Stimulated activated CD4-positive, alpha-beta T cell treated with anti-CD3 and anti-CD28 coated beads, Interleukin-1b, Interleukin-23, amount 100 ng/mL, for 1 hour (primary cell): ENCODE measurements around the gene TRPM2.
A peak's percentile ranks its signal among the peaks of the same experiment; 100 is the strongest.

Experiments
- DNase-seq, 2 donors: peaks; one replicate each; pipeline ENCODE4 v3.0.0-alpha.2; 2020; ENCODE audit warnings: low read depth in 2 of 2

TRPM2 gene

DNA sequence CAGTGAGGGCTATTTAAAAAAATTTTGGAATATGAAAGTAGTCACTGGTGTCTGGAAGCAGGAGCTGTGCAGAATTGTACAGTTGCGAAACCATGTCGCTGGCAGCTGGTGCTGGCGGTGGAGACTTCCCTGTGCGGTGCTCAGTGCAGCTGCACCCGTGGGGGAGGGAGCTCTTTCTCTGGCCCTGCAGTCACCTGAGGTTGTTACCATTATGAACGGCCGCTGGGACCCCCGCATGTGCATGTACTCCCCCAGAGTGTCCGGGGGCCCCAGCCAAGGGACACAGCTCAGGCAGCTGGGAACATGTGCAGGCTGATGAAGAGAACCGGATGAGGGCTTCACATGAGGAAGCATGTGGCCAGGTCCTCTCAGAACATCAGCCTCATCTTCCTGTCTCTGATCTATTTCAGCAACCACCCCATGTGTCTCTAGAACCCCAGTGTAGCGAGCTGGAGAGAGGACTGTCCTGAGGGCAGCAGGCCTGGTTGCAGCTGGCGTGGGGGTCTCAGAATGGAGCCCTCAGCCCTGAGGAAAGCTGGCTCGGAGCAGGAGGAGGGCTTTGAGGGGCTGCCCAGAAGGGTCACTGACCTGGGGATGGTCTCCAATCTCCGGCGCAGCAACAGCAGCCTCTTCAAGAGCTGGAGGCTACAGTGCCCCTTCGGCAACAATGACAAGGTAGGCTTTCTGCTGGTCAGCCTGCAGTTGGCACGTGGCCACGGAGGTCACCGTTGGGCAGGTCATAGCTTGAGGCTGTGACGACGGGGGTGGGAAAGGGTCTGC lies at the start of gene TRPM2:
Gene TRPM2 (plus strand): TSS at position 431 of the 780 bp plus-strand sequence. CDS start 80 bp downstream, at position 511.
- no peak for DNase-seq

DNA sequence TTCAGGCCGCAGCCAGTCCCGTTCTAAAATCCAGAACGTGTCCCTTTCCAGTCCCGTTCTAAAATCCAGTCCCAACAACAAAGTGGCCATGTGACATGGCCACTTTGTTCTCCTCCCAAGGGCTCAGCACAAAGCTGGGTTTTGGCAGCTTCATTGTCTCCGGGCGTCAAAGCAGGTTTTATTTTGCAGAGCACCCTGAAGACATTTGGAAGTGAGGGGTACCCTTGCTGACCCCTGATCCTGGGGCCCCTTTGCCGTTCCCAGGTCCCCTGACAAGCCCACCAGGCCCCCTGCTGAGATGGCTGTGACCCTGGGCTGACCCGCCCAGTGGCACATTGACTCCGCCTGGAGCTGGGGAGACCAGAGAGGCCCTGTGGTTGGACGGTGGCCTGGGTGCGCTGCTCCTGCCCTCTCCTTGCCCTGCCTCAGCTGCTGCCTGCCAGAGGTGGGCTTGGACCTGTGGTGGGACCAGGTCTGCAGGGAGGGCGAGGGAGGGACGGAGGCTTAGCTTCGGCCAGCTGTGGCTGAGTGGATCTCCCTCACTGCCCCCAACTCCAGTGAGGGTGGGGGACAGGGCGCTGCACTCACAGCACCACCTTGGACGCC lies 49.3 kb upstream of the TRPM2 start:
- DNase-seq: no peak

DNA sequence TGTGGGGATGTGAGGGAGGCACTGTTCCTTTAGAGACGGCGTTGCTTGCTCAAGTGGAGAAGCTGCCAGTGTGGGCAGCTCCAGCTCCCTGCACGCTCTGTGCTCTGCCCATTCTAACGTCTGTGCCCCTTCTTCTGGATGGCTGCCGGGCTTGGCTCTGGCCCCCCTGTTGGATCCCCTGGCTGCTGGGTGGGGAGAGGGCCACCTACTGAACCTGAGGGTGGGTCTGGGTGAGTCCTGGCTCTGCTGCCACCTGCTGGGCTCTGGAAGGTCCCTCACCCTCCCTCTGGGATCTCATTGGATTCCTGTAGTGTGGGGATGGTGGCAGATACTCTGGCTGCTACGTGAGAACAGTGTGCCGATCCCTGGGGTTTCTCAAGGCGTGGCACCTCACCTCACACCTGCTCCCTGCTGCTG lies 48.5 kb upstream of the TRPM2 start:
- peak in 1 of 2 donors; percentile 30 for DNase-seq

DNA sequence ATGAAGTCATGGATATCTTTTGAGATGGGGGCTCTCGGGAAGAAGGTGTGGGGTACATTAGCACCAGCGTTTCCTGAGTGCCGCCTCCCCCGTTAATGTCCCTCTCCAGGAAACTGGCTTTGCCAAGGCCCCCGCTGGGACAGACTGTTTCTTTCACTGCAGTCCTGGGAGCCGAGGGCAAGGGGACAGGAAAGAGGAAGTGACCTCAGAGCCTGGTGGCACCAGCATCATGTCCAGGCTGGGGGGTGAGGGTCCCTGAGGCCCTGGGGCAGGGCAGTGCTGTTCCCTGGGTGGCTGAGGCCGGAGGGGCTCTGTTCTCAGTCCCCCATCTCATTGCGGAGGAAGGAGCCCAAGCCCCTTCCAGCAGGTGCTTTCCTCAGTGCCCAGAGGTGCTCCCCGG lies 47.7 kb upstream of the TRPM2 start:
- DNase-seq: no peak

DNA sequence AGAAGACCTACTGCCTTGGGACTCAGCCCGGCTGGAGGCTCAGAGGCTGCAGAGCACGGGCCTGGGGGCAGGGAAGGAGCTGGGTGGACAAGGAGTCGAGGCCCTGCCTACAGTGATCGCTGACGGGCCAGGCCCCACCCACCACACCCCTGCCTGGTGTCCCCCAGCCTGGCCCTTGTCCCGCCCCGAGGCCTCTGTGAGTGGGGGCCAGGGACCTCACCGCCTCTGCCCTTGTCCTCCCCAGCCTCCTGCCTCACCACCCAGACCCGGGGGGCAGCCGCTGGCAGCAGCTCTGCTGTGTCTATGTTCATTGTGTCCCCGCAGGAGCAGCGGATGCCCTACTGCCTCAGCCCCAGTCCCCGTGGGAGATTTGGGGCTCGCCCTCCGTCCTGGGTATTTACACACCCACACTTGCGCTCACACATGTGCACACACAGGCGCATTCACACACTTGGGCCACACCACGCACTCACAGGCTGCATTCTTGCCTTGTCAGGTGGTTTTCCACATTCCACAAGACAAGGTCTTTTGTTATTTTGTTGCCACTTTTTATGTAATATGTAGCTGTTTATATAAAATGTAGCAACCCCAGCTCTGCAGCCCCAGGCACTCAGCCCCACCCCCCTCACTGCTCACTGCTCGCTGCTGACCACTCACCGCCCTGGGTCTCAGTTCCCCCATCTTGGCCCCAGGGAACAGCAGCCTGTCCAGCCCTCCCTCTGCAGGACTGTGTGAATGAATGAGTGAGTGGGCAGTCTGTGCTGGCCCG lies 46.3 kb upstream of the TRPM2 start:
- no peak for DNase-seq

DNA sequence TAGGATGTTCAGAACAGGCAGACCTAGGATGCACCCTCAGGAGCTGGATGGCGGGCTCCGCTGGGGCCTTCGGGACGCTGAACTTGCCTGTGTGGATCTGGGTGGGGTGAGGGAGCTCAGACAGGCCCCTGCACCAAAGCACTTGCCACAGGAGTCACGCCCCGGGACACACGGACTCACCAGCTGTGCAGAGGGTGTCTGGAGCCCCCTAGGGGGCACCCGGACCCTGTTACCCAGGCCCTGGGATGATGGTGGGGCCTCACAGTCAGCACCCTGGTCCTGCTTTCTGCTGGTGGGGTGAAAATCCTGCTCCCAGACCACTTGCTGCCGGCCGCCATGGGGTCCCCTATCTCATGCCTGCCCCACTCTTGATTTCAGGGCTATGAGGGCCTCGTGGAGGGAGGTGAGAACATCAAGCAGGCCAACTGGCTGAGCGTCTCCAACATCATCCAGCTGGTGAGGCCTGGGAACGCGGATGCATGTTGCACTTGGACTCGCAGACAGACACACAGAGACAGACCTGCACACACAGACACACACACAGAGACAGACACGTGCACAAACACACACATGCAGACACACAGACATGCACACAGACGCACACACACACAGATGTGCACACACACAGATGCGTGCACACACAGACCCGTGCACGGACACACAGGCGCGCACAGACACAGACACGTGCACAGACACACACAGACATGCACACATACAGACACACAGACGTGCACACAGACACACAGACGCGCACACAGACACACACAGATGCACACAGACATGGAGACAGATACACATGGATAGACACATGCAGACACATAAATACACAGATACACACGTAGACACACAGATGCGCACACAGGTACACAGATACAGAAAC lies 42.6 kb upstream of the TRPM2 start:
- DNase-seq: no peak

DNA sequence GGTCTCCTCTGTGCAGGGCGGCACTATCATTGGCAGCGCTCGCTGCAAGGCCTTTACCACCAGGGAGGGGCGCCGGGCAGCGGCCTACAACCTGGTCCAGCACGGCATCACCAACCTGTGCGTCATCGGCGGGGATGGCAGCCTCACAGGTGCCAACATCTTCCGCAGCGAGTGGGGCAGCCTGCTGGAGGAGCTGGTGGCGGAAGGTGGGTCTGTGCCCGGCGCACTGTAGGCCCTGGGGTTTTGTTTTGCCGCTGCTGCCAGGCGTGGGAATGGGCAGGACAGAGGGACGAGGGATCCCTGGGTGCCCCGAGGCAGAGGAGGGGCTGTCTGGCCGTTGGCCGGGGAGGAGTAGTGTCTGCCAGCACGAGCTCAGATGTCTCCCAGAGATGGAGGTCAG lies 41.3 kb upstream of the TRPM2 start:
- no peak for DNase-seq

DNA sequence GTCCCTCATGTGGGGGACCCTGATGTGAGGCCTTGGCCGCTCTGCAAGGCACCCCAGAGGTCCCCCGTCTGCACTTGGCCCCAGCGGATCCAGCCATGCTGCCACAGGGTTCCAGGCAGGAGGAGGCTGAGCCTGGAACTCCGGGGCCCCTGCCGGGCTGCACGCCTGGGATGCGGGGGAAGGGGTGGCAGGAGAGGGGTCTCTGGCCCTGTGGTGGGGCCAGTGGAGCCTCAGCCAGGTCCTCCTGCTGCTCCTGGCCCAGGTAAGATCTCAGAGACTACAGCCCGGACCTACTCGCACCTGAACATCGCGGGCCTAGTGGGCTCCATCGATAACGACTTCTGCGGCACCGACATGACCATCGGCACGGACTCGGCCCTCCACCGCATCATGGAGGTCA lies 40.7 kb upstream of the TRPM2 start:
- no peak for DNase-seq

DNA sequence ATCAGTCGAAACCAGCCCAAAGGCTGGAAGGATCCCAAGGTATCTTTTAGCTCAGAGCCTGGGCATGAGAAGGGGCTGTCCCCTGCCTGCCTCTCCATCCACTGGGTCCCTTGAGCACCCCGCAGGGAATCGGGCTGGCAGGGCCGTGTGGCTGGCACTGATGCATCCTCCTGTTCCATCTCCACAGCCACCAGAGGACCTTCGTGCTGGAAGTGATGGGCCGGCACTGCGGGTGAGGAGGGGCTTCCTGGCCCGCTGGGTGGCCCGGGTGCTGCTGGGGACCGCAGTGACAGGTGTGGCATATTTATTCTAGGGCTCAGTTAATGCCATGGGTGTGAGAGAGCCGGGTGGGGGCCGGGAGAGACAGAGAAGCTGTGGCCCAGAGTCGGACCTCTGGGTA lies 40.0 kb upstream of the TRPM2 start:
- DNase-seq: no peak

DNA sequence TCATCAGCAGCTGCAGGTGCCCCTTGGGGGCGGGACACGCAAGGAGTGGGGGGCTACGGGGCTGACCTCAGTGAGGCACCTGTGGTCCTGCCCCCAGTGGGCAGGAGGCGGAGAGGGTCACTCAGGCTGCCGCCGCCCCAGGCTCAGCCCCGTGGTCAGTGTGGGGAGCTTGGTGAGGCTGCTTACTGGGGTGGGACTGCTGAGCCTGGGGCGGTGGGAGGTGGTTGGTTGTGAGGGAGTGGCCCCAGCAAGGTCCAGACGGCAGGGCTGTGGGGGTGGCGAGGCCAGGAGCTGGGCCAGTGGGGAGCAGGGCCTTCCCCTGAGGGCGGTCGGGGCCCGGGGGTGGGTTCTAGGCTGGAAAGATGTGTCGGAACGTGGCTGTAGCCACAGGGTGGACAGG lies 39.3 kb upstream of the TRPM2 start:
- DNase-seq: no peak

DNA sequence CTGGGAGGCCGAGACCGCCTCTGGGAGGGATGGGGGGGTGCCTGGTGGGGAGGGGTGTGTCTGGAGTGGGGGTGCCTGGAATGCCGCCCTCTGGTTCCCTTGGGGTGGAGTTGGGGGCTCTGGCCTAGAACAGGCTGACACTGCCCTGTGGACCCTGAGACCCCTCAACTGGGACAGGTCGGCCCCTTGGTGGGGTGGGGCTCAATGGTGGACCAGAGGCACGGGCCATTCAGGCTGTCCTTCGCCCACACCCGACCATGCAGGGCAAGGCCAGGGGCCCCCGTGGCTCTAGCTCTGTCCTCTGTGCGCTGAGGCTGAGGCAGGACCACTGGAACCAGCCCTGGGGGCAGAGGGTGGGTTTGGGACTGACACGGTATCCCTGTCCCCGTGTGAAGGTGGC lies 38.9 kb upstream of the TRPM2 start:
- no peak for DNase-seq

DNA sequence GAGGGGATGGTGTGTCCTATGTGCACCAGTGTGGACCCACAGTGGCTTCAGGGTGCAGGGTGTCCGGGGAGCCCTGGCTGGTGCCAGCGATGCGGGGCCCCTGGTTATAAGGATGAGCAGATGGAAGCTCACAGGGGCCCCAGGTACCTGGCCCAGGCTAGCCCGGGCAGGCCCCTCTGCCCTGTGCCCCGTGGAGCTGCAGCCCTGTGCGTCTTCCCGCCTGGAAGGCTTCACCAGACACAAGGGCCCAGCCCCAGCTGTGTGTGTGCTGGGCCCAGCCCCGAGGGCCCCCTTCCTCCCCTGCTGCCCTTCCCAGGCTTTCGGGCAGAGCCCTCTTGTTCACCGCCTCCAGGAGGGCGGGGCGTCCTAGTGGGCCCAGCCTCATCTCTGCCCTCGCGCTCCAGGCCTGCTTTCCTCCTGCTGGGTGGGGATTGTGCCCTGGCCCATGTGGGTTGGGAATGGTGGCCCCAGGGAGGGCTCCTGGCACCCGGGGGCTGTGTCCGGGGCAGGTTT lies 37.7 kb upstream of the TRPM2 start:
- no peak for DNase-seq

DNA sequence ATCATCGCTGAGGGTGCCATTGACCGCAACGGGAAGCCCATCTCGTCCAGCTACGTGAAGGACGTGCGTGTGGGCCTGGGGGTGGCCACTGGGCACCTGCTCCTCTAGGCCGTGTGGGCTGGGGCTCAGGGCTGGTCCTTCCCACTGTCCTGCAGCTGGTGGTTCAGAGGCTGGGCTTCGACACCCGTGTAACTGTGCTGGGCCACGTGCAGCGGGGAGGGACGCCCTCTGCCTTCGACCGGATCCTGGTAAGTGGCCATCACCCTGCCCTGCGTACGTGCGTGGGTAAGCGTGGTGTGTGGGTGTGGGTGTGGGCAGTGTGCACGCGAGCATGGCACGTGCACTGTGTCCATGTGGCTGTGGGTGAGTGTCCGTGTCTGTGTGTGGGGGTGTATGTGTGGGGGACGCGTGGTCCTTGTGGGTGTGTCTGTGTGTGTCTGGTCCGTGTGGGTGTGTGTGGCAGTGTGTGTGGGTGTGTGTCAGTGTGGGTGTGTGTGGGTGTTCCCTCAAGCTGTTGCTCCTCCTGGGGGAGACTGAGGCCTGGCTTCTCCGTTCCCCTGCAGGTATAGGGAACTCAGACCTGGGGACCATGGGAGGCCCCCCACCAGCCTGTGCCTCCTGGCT lies 37.0 kb upstream of the TRPM2 start:
- DNase-seq: no peak

DNA sequence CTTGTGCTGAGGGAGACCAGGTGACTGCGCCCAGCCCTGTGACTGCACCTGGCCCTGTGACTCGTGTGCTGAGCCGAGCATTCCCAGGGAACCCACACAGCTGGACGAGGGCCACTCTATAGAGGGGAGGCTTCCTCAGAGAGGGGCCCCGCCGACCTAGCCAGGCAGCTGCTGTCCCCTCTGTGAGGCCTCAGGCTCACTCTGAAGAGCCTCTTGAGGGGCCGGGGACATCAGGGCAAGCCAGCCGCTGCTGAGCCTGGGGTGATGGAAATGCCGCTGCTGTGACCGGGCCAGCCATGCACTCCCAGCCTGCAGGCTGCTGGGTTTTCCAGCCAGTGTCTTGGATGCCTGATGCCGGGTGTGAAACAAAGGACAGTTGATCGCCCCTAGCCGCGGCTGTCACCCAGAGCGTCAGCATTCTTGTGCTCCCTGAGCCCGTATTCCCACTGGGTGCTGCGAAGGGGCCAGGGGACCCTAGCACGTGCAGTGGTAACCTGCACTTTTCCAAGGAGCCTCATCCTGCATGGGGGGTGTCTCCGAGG lies 36.1 kb upstream of the TRPM2 start:
- DNase-seq: no peak

DNA sequence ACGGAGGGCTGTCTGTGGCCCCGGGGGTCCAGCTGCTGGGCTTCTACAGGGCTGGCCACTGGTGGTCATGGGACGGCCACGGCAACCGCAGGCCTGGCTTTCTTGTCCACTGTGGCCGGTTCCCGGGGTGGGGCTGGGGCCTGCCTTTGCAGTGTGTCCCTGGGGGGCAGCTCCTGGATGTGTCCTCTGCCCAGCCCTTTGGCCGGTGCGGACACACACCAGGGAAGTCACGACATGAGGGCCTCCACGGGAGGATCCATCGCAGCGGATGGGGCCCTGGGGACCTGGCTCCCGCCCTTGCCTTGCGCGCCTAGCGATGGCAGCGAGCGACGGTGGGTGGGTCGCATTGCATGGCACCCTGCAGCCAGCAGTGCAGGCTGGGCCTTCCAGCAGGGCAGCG lies 35.5 kb upstream of the TRPM2 start:
- DNase-seq: no peak

DNA sequence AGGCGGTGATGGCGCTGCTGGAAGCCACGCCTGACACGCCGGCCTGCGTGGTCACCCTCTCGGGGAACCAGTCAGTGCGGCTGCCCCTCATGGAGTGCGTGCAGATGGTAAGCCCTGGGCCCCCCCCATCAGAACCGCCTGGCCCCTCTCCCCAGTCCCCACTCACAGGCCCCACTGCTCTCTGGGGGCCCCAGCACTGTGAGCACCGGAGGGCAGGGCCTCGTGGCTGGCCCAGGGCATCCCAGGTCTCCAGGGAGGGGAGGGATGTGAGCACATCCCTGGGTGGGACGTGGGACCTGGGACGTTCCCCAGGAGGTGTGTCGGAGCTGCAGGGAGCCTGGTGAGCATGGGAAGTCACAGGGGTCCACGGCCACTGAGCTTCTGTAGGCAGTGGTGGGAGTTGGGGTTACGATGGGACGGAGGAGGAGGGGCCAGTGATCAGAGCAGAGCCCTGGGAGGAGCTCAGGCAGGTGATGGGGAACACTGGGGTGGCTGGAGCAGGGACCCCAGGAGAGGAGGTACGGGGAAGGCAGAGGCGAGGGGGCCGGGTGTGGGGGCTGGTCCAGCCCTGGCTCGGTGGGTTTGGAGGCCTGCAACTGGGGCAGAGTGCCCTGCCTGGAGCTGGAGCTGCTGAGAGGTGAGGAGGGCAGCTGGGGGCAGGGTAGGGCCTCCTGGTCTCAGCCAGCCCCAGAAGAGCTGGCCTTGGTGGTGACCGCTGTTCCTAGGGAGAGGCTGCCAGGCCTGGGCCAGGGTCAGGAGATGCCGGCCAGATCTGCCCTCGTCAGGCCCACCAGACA lies 34.7 kb upstream of the TRPM2 start:
- no peak for DNase-seq

DNA sequence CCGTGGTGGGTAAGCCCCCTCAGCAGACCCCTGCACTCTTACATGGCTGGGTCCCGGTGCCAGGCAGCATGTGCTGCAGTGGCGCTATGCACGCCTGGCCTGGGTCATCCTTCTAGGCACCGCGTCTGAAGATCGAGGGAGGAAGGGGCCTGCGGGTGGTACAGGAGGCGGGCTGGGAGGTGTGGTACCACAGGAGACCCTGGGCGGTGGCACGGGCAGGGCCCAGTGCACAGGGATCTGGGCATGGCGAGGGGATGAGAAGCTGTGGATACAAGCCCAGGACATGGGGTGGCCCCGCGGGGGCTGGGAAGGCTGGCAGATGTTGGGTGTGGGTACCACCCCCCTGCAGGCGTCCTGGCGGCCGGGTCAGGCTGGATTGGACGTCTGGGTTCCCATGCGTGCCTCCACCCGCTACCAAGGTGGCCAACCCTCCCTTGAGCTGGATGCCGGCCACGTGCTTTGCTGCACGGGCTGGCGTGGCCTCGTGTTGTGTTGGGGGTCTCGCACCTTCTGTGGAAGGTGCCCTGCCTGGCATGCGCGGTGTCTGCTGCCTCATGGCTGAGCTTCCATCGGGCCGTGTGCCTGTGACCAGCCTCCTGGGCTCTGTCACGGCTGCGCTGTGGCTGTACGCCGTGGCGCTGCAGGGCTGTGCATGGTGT lies 33.9 kb upstream of the TRPM2 start:
- no peak for DNase-seq

DNA sequence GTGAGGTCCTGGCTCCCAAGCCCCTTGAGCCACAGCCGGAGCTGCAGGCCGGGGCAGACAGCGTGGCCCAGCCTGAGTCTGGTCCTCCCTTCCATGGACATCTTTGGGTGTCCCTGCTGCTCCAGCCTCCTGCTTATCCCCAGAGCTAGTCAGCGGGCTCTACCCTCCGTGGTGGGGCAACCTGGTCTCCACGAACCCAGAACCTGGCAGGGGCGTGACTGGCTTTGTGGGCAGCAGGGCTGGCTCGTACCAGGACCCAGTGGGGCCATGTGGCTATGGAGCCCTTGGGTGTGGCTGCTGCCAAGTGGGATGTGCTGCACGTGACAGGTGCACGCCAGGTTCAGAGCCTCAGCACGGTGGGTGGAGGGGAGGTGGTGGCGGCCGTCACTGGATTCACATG lies 32.6 kb upstream of the TRPM2 start:
- no peak for DNase-seq

DNA sequence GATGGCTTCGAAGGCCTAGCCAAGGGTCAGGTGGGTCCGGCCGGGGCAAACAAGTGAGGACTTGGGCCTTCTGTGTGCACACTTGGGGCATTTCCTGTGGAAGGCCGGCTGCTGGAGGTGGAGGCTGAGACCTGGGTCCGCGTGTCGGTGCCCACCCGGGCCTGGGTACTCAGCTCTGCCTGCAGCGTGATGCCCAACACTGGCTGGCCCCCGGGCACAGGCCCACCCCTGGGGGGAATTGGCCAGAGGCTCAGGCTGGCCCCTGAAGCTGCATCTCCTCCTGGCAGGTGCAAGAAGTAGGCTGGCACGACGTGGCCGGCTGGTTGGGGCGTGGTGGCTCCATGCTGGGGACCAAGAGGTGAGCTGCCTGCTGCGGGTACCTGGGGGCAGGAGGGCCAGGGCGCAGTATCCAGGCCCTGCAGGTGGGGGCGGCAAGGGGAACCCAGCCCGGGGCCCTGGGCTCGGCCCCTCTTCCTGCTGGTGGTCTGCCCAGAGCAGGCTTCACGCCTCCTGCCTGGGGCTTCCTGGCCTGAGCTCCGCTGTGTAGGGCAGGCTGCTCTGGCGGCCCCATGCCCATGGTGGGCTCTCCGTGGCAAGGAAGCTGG lies 31.5 kb upstream of the TRPM2 start:
- no peak for DNase-seq
